ENCODE data around the gene CCDC88B. TPM values are rescaled to one million over a fixed set of nuclear protein-coding genes. Genes with fewer than 3 reads are reported as not detected.
A peak's percentile ranks its signal among the peaks of the same experiment; 100 is the strongest.

The CCDC88B gene
- total RNA-seq, 1 experiment from 2014 or later, result 7.6 TPM

- peaks cover 72% of the 10 kb centered on the region for H3K27me3 Mint-ChIP-seq (ENCODE audit: unreplicated experiment)
- peaks cover 2% of the 10 kb centered on the region for H3K9me3 Mint-ChIP-seq (ENCODE audit: low read depth, unreplicated experiment)
- BruUV-seq (replicated peaks), result no TSS peak
- H3K27ac Mint-ChIP-seq (ENCODE audit: unreplicated experiment), result no peak overlapping the region
- DNase-seq, result no peak
- peaks cover 20% of the 10 kb centered on the region for H3K4me1 Mint-ChIP-seq (ENCODE audit: low read depth, unreplicated experiment)
- CTCF ChIA-PET, result interaction anchor here (0.5 to 0.8 kb wide), 3 partner anchors 20 to 1464 kb away, joined by 3 to 4 read pairs (median 4); no protein-coding TSS in a partner anchor
- TF ChIP-seq, protein P1, sequence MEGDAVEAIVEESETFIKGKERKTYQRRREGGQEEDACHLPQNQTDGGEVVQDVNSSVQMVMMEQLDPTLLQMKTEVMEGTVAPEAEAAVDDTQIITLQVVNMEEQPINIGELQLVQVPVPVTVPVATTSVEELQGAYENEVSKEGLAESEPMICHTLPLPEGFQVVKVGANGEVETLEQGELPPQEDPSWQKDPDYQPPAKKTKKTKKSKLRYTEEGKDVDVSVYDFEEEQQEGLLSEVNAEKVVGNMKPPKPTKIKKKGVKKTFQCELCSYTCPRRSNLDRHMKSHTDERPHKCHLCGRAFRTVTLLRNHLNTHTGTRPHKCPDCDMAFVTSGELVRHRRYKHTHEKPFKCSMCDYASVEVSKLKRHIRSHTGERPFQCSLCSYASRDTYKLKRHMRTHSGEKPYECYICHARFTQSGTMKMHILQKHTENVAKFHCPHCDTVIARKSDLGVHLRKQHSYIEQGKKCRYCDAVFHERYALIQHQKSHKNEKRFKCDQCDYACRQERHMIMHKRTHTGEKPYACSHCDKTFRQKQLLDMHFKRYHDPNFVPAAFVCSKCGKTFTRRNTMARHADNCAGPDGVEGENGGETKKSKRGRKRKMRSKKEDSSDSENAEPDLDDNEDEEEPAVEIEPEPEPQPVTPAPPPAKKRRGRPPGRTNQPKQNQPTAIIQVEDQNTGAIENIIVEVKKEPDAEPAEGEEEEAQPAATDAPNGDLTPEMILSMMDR (IDR thresholded peaks at IDR 0.05; ENCODE audit: unreplicated experiment), result no peak
- no peaks in the 10 kb centered on the region for H3K36me3 Mint-ChIP-seq (ENCODE audit: insufficient read depth, unreplicated experiment)
- intact Hi-C loops (cut with micrococcal nuclease; ENCODE audit: unreplicated experiment), result no loop called here
- H3K4me3 Mint-ChIP-seq (ENCODE audit: low read depth, unreplicated experiment), result no peak overlapping the region
Measured at GRCh38 chr11:64384981-64385944, 45.3 kb downstream of the CCDC88B start.

DNA sequence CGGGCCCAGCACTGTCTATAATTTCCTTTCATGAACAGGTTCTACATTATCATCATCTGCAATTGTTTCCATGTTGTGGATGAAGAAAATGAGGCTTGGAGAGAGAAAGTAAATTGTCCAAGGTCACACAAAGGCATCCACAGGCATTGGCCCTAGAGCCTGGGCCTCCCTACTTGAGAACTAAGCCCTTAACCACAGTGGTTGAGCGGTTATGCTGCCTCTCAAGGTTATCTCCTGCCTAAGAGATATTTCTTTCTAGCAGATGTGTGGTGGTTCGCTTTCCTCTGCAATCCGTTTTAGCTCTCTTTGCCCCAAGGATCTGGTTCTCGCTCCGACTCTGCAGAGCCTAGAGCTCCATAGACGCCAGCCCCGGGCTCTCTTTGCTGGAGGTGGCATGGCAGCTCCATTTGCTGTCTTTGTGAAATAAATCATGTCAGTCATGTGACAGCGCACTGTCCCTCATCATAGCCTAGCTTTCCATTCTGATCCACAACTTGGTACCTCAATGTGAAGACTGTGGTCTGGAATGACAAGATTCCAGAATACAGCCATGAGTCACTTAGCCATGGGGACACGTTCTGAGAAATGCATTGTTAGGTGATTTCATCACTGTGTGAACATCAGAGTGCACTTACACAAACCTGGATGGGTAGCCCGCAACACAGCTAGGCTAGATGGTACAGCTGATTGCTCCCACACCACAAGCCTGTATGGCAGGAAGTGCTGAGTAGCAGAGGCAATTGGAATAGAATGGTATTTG lies 46.1 kb downstream of the CCDC88B start:
- intact Hi-C loops (cut with micrococcal nuclease; ENCODE audit: unreplicated experiment), result no loop called here
- peaks cover 81% of the 10 kb centered on the region for H3K27me3 Mint-ChIP-seq (ENCODE audit: unreplicated experiment)
- H3K36me3 Mint-ChIP-seq (ENCODE audit: insufficient read depth, unreplicated experiment), result no peaks in the 10 kb centered on the region
- no peak overlapping the region for H3K4me3 Mint-ChIP-seq (ENCODE audit: low read depth, unreplicated experiment)
- BruUV-seq (replicated peaks), result no TSS peak
- peak; percentile 12 for DNase-seq
- peaks cover 2% of the 10 kb centered on the region for H3K9me3 Mint-ChIP-seq (ENCODE audit: low read depth, unreplicated experiment)
- no peak overlapping the region for H3K27ac Mint-ChIP-seq (ENCODE audit: unreplicated experiment)
- TF ChIP-seq, protein P1 (IDR thresholded peaks at IDR 0.05; ENCODE audit: unreplicated experiment), result no peak
- H3K4me1 Mint-ChIP-seq (ENCODE audit: low read depth, unreplicated experiment), result peaks cover 20% of the 10 kb centered on the region
- CTCF ChIA-PET, result interaction anchor here (0.8 to 1.0 kb wide), 2 partner anchors 30 to 31 kb away, joined by 3 to 4 read pairs; no protein-coding TSS in a partner anchor

GRCh38 chr11:64387916-64388315 lies 47.9 kb downstream of the CCDC88B start:
- Mint-ChIP-seq H3K36me3 (ENCODE audit: insufficient read depth, unreplicated experiment) (no peaks in the 10 kb centered on the region), H3K4me3 (ENCODE audit: low read depth, unreplicated experiment) (no peak overlapping the region), H3K27me3 (ENCODE audit: unreplicated experiment) (peaks cover 86% of the 10 kb centered on the region), H3K9me3 (ENCODE audit: low read depth, unreplicated experiment) (peaks cover 2% of the 10 kb centered on the region), H3K4me1 (ENCODE audit: low read depth, unreplicated experiment) (peaks cover 14% of the 10 kb centered on the region), H3K27ac (ENCODE audit: unreplicated experiment) (no peak overlapping the region)
- CTCF ChIA-PET, result interaction anchor here (0.6 kb wide), 2 partner anchors 10 to 34 kb away, joined by 3 read pairs; no protein-coding TSS in a partner anchor
- intact Hi-C loops (cut with micrococcal nuclease; ENCODE audit: unreplicated experiment), result no loop called here
- DNase-seq, result no peak
- TF ChIP-seq, protein P1 (IDR thresholded peaks at IDR 0.05; ENCODE audit: unreplicated experiment), result no peak
- BruUV-seq (replicated peaks), result no TSS peak

DNA sequence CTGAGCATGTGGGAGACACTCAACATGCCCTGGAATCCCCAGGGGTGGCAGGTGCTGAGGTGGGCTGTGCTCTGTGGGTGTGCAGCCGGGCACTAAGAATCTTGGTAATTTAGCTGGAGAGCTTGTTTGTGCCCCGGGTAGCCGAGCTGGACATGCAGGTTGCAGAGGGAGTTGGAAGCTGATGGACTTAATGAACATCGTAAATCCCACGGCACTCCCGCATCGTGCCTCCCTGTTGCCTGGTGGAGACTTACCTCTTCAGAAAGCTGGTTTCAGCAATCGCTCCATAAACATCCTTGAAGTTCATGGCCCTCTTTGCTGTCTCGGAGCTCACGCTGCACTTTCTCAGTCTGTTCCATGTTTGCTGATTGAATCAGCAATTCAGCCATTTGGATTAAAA lies 48.9 kb downstream of the CCDC88B start:
- H3K27ac Mint-ChIP-seq (ENCODE audit: unreplicated experiment), result no peak overlapping the region
- TF ChIP-seq, protein P1 (IDR thresholded peaks at IDR 0.05; ENCODE audit: unreplicated experiment), result no peak

More for the DNA sequence above, 48.9 kb downstream of the CCDC88B start:
- peaks cover 86% of the 10 kb centered on the region for H3K27me3 Mint-ChIP-seq (ENCODE audit: unreplicated experiment)
- BruUV-seq (replicated peaks), result no TSS peak
- intact Hi-C loops (cut with micrococcal nuclease; ENCODE audit: unreplicated experiment), result no loop called here
- no peak for DNase-seq
- no peaks in the 10 kb centered on the region for H3K36me3 Mint-ChIP-seq (ENCODE audit: insufficient read depth, unreplicated experiment)
- CTCF ChIA-PET, result no interaction called here
- no peak overlapping the region for H3K4me3 Mint-ChIP-seq (ENCODE audit: low read depth, unreplicated experiment)
- H3K9me3 Mint-ChIP-seq (ENCODE audit: low read depth, unreplicated experiment), result peaks cover 2% of the 10 kb centered on the region
- peaks cover 12% of the 10 kb centered on the region for H3K4me1 Mint-ChIP-seq (ENCODE audit: low read depth, unreplicated experiment)

Measured in Calu3 (cell line).